ENCODE data around the gene NECAP2. TPM values are rescaled to one million over a fixed set of nuclear protein-coding genes. Genes with fewer than 3 reads are reported as not detected.

Gene NECAP2
- 100 to 1,000 TPM in 1 of 9 donors, 10 to 100 TPM in 8; 51.6 to 104 (median 64.1) TPM for total RNA-seq
- polyA plus RNA-seq, result 10 to 100 TPM; 36.4 to 49.4 (median 37.5) TPM
- long read RNA-seq, donor 1, transcript NECAP2-201 (8 exons, 2,070 nt), result major isoform, 10 of 25 reads
- long read RNA-seq, donor 1, transcript NECAP2-211 (2 exons, 550 nt), result minor isoform, 9 of 25 reads
- long read RNA-seq, donor 1, partial matches to known transcripts, result 0 of 25 reads
- long read RNA-seq, donor 1, other reads (novel, unspliced or antisense), result 5 of 25 reads
- long read RNA-seq, donor 2, transcript NECAP2-201 (8 exons, 2,070 nt), result major isoform, 9 of 26 reads
- long read RNA-seq, donor 2, partial matches to known transcripts, result 5 of 26 reads
- long read RNA-seq, donor 2, other reads (novel, unspliced or antisense), result 6 of 26 reads
- long read RNA-seq, donor 3, transcript NECAP2-201 (8 exons, 2,070 nt), result major isoform, 10 of 21 reads
- long read RNA-seq, donor 3, partial matches to known transcripts, result 0 of 21 reads
- long read RNA-seq, donor 3, other reads (novel, unspliced or antisense), result 7 of 21 reads
- long read RNA-seq, donor 4, transcript NECAP2-201 (8 exons, 2,070 nt), result major isoform, 54 of 60 reads
- long read RNA-seq, donor 4, partial matches to known transcripts, result 0 of 60 reads
- long read RNA-seq, donor 4, other reads (novel, unspliced or antisense), result 4 of 60 reads
- long read RNA-seq, donor 5, full-length matches to known transcripts, result 165 of 175 reads
- long read RNA-seq, donor 5, partial matches to known transcripts, result 4 of 175 reads
- long read RNA-seq, donor 5, other reads (novel, unspliced or antisense), result 6 of 175 reads
- long read RNA-seq, donor 6, transcript NECAP2-201 (8 exons, 2,070 nt), result major isoform, 30 of 37 reads
- long read RNA-seq, donor 6, partial matches to known transcripts, result 1 of 37 reads
- long read RNA-seq, donor 6, other reads (novel, unspliced or antisense), result 6 of 37 reads
- long read RNA-seq, donor 7, transcript NECAP2-211 (2 exons, 550 nt), result minor isoform, 5 of 37 reads
- long read RNA-seq, donor 7, transcript NECAP2-201 (8 exons, 2,070 nt), result major isoform, 16 of 37 reads
- long read RNA-seq, donor 7, partial matches to known transcripts, result 16 of 37 reads
- long read RNA-seq, donor 7, other reads (novel, unspliced or antisense), result 0 of 37 reads
- long read RNA-seq, donor 8, transcript NECAP2-201 (8 exons, 2,070 nt), result major isoform, 29 of 91 reads
- long read RNA-seq, donor 8, transcript NECAP2-211 (2 exons, 550 nt), result minor isoform, 7 of 91 reads
- long read RNA-seq, donor 8, partial matches to known transcripts, result 41 of 91 reads
- long read RNA-seq, donor 8, other reads (novel, unspliced or antisense), result 11 of 91 reads
- long read RNA-seq, donor 9, transcript NECAP2-201 (8 exons, 2,070 nt), result major isoform, 12 of 54 reads
- long read RNA-seq, donor 9, partial matches to known transcripts, result 35 of 54 reads
- long read RNA-seq, donor 9, other reads (novel, unspliced or antisense), result 0 of 54 reads
- long read RNA-seq, donor 10, transcript NECAP2-201 (8 exons, 2,070 nt), result major isoform, 17 of 46 reads
- long read RNA-seq, donor 10, partial matches to known transcripts, result 19 of 46 reads
- long read RNA-seq, donor 10, other reads (novel, unspliced or antisense), result 5 of 46 reads

GRCh38 chr1:16440470-16441281, at the start of gene NECAP2:
Gene NECAP2 (plus strand): TSS chr1:16440724. CDS start chr1:16440762, 38 bp downstream.
- peaks cover 0 to 24% of the 10 kb centered on the region in 2 donors for H3K36me3 ChIP-seq (replicated peaks in 1 of 2)
- H3K27ac ChIP-seq, result peak within 1 kb of the TSS in 3 of 5 donors; percentile 68 to 83 (median 79)
- TF ChIP-seq CTCF (IDR thresholded peaks at IDR 0.05) (peak; percentile 72 to 90 (median 81)), POLR2A (IDR thresholded peaks at IDR 0.05) (peak; percentile 29 to 57)
- intact Hi-C loops (cut with DNase I), result no loop called here
- peaks cover 0 to 38% of the 10 kb centered on the region in 2 donors for H3K4me1 ChIP-seq (replicated peaks in 1 of 2)
- no peaks in the 10 kb centered on the region for H3K27me3 ChIP-seq
- DNase-seq, result peak; percentile 90 to 96 (median 93)
- no peaks in the 10 kb centered on the region for H3K9me3 ChIP-seq (replicated peaks in 1 of 3)
- peak within 1 kb of the TSS; percentile 17 to 89 (median 60) for H3K4me3 ChIP-seq
- 0 to 1% (median 0%) methylated on average over 8 to 68 of the region's 68 CpGs for WGBS, 4 donors

GRCh38 chr1:16391411-16391810, 49.1 kb upstream of the NECAP2 start:
- no peaks in the 10 kb centered on the region for H3K27me3 ChIP-seq
- TF ChIP-seq CTCF (IDR thresholded peaks at IDR 0.05) (no peak), POLR2A (IDR thresholded peaks at IDR 0.05) (no peak)
- DNase-seq, result peak in 3 of 7 donors; percentile 31 to 38 (median 35)
- peaks cover 0 to 23% of the 10 kb centered on the region in 2 donors for H3K36me3 ChIP-seq (replicated peaks in 1 of 2)
- intact Hi-C loops (cut with DNase I), result no loop called here
- 48 to 68% (median 51%) methylated on average over 2 to 3 of the region's 3 CpGs for WGBS, 4 donors
- H3K9me3 ChIP-seq (replicated peaks in 1 of 3), result no peaks in the 10 kb centered on the region
- no peak overlapping the region for H3K4me3 ChIP-seq
- peak overlapping the region in 2 of 5 donors; percentile 14 to 18 for H3K27ac ChIP-seq
- peaks cover 42 to 63% of the 10 kb centered on the region in 2 donors for H3K4me1 ChIP-seq (replicated peaks in 1 of 2)

GRCh38 chr1:16392740-16393569, 47.6 kb upstream of the NECAP2 start:
- H3K4me1 ChIP-seq (replicated peaks in 1 of 2), result peaks cover 36 to 57% of the 10 kb centered on the region in 2 donors
- H3K4me3 ChIP-seq, result no peak overlapping the region
- TF ChIP-seq POLR2A (IDR thresholded peaks at IDR 0.05), result no peak
- TF ChIP-seq CTCF (IDR thresholded peaks at IDR 0.05), result no peak
- H3K36me3 ChIP-seq (replicated peaks in 1 of 2), result peaks cover 0 to 31% of the 10 kb centered on the region in 2 donors
- no peaks in the 10 kb centered on the region for H3K9me3 ChIP-seq (replicated peaks in 1 of 3)
- no peak for DNase-seq
- WGBS, 4 donors, result 60 to 85% (median 77%) methylated on average over 10 to 21 of the region's 21 CpGs
- peak overlapping the region in 2 of 5 donors; percentile 14 to 62 for H3K27ac ChIP-seq
- H3K27me3 ChIP-seq, result no peaks in the 10 kb centered on the region
- intact Hi-C loops (cut with DNase I), result no loop called here

All from adrenal gland (tissue), 19 donors.